HCT116 (cell line): ENCODE measurements around the gene UVRAG. TPM values are rescaled to one million over a fixed set of nuclear protein-coding genes. Genes with fewer than 3 reads are reported as not detected.

Experiments
- ATAC-seq: fragments of 200-7000 bp; cut with Tn5 transposase; 2 replicates; pipeline ENCODE4 v1.9.1; 2020; ENCODE audit warnings: mild to moderate bottlenecking, moderate library complexity
- BruUV-seq: library from RNA; stranded (reverse); fragments of 400-500 nt; replicated peaks from 2 replicates; lab custom pipeline; 2021; lab: Mats Ljungman, UMichigan
- CTCF ChIA-PET: fragments of 300-600 bp; sonication (Branson Sonifier 250); formaldehyde crosslinking; loops from one replicate; lab custom pipeline; 2021; ENCODE audit warnings: antibody characterized with exemption; lab: Charles Lee
- POLR2A ChIA-PET: fragments of 300-600, 350-600 bp; sonication (Branson Sonifier 250); formaldehyde crosslinking; loops from one replicate; lab custom pipeline; 2021; ENCODE audit warnings: antibody characterized with exemption; lab: Charles Lee
- RAD21 ChIA-PET, 2 experiments: fragments of 300-600 bp; sonication (Branson Sonifier 250); formaldehyde crosslinking; loops; one replicate each; lab custom pipeline; 2023; ENCODE audit warnings: low total read pairs in 2 of 2; ENCODE audit not compliant: uncharacterized antibody in 2 of 2, unreplicated experiment in 2 of 2, low non-redundant PET in 1 of 2; lab: Charles Lee
- DNase-seq: peaks from one replicate; pipeline ENCODE4 v3.0.0-alpha.2; 2010; ENCODE audit warnings: low read depth, low spot score
- H2AFZ ChIP-seq: fragments of 200-600 bp; shearing (Covaris generic), sonication (generic); 2 replicates; pipeline ENCODE4 v1.6.1; 2017; ENCODE audit warnings: low read depth, mixed run types, mixed read lengths, antibody characterized with exemption, low read length; ENCODE audit not compliant: poor library complexity, severe bottlenecking
- H3K27ac ChIP-seq: 2 replicates; pipeline ENCODE4 v1.5.1; 2012; ENCODE audit warnings: low read depth, low read length
- H3K27me3 ChIP-seq: fragments of 200-600 bp; sonication (generic); 2 replicates; pipeline ENCODE4 v1.6.1; 2016; ENCODE audit warnings: mixed run types, low read length, mixed read lengths; ENCODE audit not compliant: insufficient read depth
- H3K36me3 ChIP-seq, 2 experiments: fragments of 200-500 bp in 1 of 2; fragments of 200-600 bp in 1 of 2; sonication (Bioruptor generic) in 1 of 2; sonication (generic) in 1 of 2; 2 replicates each; pipeline versions ENCODE4 v1.5.1 to v1.6.1; 2014 to 2016; ENCODE audit warnings: low read length in 2 of 2, inconsistent platforms in 1 of 2, mixed read lengths in 1 of 2, mixed run types in 1 of 2; ENCODE audit not compliant: insufficient read depth in 2 of 2, control insufficient read depth in 1 of 2
- H3K4me1 ChIP-seq, 2 experiments: fragments of 200-600 bp in 1 of 2; sonication (generic) in 1 of 2; 2 replicates each; pipeline versions ENCODE4 v1.5.1 to v1.6.1; 2012 to 2017; ENCODE audit warnings: low read length in 2 of 2, inconsistent platforms in 1 of 2, mild to moderate bottlenecking in 1 of 2, mixed read lengths in 1 of 2, mixed run types in 1 of 2, moderate library complexity in 1 of 2; ENCODE audit not compliant: insufficient read depth in 2 of 2, control insufficient read depth in 1 of 2
- H3K4me2 ChIP-seq: fragments of 200-600 bp; sonication (generic); 2 replicates; pipeline ENCODE4 v1.6.1; 2017; ENCODE audit warnings: mixed run types, low read length, mixed read lengths
- H3K4me3 ChIP-seq, 2 experiments: fragments of 200-600 bp in 1 of 2; sonication (generic) in 1 of 2; replicated peaks in 1 of 2; 2 replicates each; pipeline ENCODE4 v1.5.1; 2011 to 2016; ENCODE audit warnings: low read length in 2 of 2, control low read depth in 1 of 2, low read depth in 1 of 2, mild to moderate bottlenecking in 1 of 2, mixed read lengths in 1 of 2, mixed run types in 1 of 2
- H3K79me2 ChIP-seq: fragments of 200-600 bp; sonication (generic); 2 replicates; pipeline ENCODE4 v1.6.1; 2017; ENCODE audit warnings: mild to moderate bottlenecking, mixed run types, low read length, moderate library complexity, mixed read lengths; ENCODE audit not compliant: insufficient read depth
- H3K9ac ChIP-seq: fragments of 200-600 bp; sonication (generic); 2 replicates; pipeline ENCODE4 v1.6.1; 2016; ENCODE audit warnings: low read length, mixed read lengths
- H3K9me2 ChIP-seq: fragments of 200-600 bp; sonication (generic), shearing (Covaris generic); 2 replicates; pipeline ENCODE4 v1.6.1; 2017; ENCODE audit warnings: mixed run types, mild to moderate bottlenecking, moderate library complexity; ENCODE audit not compliant: insufficient read depth
- H3K9me3 ChIP-seq, 2 experiments: fragments of 200-500 bp in 1 of 2; fragments of 200-600 bp in 1 of 2; sonication (Bioruptor generic) in 1 of 2; sonication (generic) in 1 of 2; 2 replicates each; pipeline ENCODE4 v1.6.1; 2014 to 2017; ENCODE audit warnings: low read length in 2 of 2, mixed read lengths in 2 of 2, inconsistent platforms in 1 of 2, low read depth in 1 of 2, mild to moderate bottlenecking in 1 of 2, mixed run types in 1 of 2, moderate library complexity in 1 of 2; ENCODE audit not compliant: control insufficient read depth in 1 of 2, insufficient read depth in 1 of 2
- H4K20me1 ChIP-seq: fragments of 200-600 bp; sonication (generic), shearing (Covaris generic); 2 replicates; pipeline ENCODE4 v1.6.1; 2017; ENCODE audit warnings: mixed run types, mild to moderate bottlenecking, moderate library complexity; ENCODE audit not compliant: insufficient read depth
- CBX3 ChIP-seq: IDR thresholded peaks from 2 replicates; pipeline ENCODE4 v1.6.1; 2012; ENCODE audit warnings: low read depth
- CEBPB ChIP-seq: IDR thresholded peaks from 2 replicates; pipeline ENCODE4 v1.6.1; 2012; ENCODE audit warnings: low read depth
- EZH2 ChIP-seq: fragments of 200-600 bp; sonication (generic); IDR thresholded peaks from 2 replicates; pipeline ENCODE4 v1.6.1; 2017; ENCODE audit warnings: antibody characterized with exemption, mixed run types
- JUND ChIP-seq: IDR thresholded peaks from 2 replicates; pipeline ENCODE4 v1.6.1; 2012
- MAX ChIP-seq: IDR thresholded peaks from 2 replicates; pipeline ENCODE4 v1.6.1; 2012
- POLR2AphosphoS5 ChIP-seq: IDR thresholded peaks from 2 replicates; pipeline ENCODE4 v1.6.1; 2011; ENCODE audit warnings: mild to moderate bottlenecking, low read depth, low read length, moderate library complexity
- RAD21 ChIP-seq: IDR thresholded peaks from 2 replicates; pipeline ENCODE4 v1.6.1; 2012; ENCODE audit warnings: low read depth, mild to moderate bottlenecking
- REST ChIP-seq: IDR thresholded peaks from 2 replicates; pipeline ENCODE4 v1.6.1; 2012; ENCODE audit warnings: low read depth
- SIN3A ChIP-seq: IDR thresholded peaks from 2 replicates; pipeline ENCODE4 v1.6.1; 2012; ENCODE audit warnings: low read depth
- SP1 ChIP-seq: IDR thresholded peaks from 2 replicates; pipeline ENCODE4 v1.6.1; 2012; ENCODE audit warnings: low read depth
- SRF ChIP-seq: IDR thresholded peaks from 2 replicates; pipeline ENCODE4 v1.6.1; 2012; ENCODE audit warnings: low read depth
- TCF7L2 ChIP-seq: IDR thresholded peaks from 2 replicates; pipeline ENCODE4 v1.7.0; 2011; ENCODE audit warnings: borderline replicate concordance, inconsistent platforms; ENCODE audit not compliant: insufficient read depth, insufficient read length; ENCODE audit errors: extremely low read depth
- intact Hi-C: fragments of 100-400 bp; cut with micrococcal nuclease; formaldehyde crosslinking; loops from 2 replicates; pipeline ENCODE4 v1.10.0; 2022
- total RNA-seq: library from RNA; stranded (reverse); gene quantifications from one replicate; pipeline ENCODE4 v1.2.1, GENCODE V29; 2021; ENCODE audit not compliant: unreplicated experiment

The UVRAG gene
- total RNA-seq, 1 experiment from 2014 or later, result 12.3 TPM

GRCh38 chr11:75898871-75899270 is 83.9 kb downstream of the UVRAG start:
- DNase-seq (no peak), ATAC-seq (no peak)
- no peaks in the 10 kb centered on the region for H4K20me1 ChIP-seq
- ChIA-PET CTCF (interaction anchor here (1.0 to 1.4 kb wide), 3 partner anchors 253 to 420 kb away, joined by 3 to 8 read pairs (median 4); no protein-coding TSS in a partner anchor), POLR2A (no interaction called here), RAD21 (no interaction called here)
- H3K9me2 ChIP-seq, result no peaks in the 10 kb centered on the region
- no peak overlapping the region for H2AFZ ChIP-seq
- no peaks in the 10 kb centered on the region for H3K27me3 ChIP-seq
- H3K79me2 ChIP-seq, result no peaks in the 10 kb centered on the region
- no peak overlapping the region for H3K4me2 ChIP-seq
- H3K27ac ChIP-seq, result no peak overlapping the region
- H3K9ac ChIP-seq, result no peak overlapping the region
- intact Hi-C loops, result loop anchor here (5.0 kb wide), 1 partner anchor 613 kb away; no protein-coding TSS in a partner anchor
- no TSS peak for BruUV-seq
- no peak for TF ChIP-seq CEBPB
- TF ChIP-seq RAD21, result no peak
- TF ChIP-seq POLR2AphosphoS5, result no peak
- TF ChIP-seq REST, result no peak
- TF ChIP-seq SIN3A, result no peak
- no peak for TF ChIP-seq SP1
- no peak for TF ChIP-seq SRF
- TF ChIP-seq TCF7L2, result no peak
- TF ChIP-seq JUND, result no peak
- no peak for TF ChIP-seq MAX
- no peak for TF ChIP-seq EZH2
- no peak for TF ChIP-seq CBX3
- H3K4me1 ChIP-seq, result no peaks in the 10 kb centered on the region
- H3K36me3 ChIP-seq, result no peaks in the 10 kb centered on the region
- H3K9me3 ChIP-seq, result no peaks in the 10 kb centered on the region
- no peak overlapping the region for H3K4me3 ChIP-seq
